WI38 (cell line): ENCODE results near the gene XAF1.
"Not testable (repeated sequence)": the region's sequence is repeated elsewhere in the genome, so short reads cannot be mapped to it uniquely, and the experiment has no call there.

Experiments
- H3K4me3 ChIP-seq: 2 replicates; pipeline ENCODE4 v1.5.1; 2011; ENCODE audit warnings: low read depth, mild to moderate bottlenecking, control low read depth, low read length
- CTCF ChIP-seq: IDR thresholded peaks from 2 replicates; pipeline ENCODE4 v1.5.1; 2012; ENCODE audit warnings: low read depth, mild to moderate bottlenecking, control low read depth, low read length

Gene XAF1

DNA sequence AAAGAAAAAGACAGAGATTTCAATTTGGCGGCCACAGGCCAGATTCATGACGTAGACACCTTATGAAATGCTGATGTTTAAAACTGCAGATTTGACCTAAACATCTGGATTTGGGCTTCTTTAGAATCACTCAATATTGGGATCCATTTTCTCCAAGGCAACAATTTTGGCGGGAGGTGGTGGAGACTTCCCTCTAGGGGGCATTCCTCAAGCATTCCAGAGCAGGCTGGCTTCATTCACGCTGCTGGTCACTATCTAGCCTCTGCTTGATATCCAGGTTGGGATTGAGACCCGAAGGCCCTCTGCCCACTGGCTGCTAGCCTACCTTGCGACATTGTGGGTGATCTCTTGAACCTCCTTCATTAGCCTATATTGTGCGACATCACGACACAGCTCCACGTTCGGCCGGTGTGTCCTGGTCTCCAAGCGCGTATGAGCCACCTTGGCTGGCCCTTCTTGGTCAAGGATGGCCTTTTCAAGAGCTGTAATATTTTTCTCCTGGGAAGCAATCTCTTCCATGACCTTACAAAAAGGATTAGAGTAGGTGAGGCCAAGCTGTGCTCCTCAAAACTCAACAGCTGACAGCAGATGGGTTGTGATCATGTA lies 44.7 kb downstream of the XAF1 start:
- TF ChIP-seq CTCF = peak; percentile 37
- H3K4me3 ChIP-seq = no peak overlapping the region

DNA sequence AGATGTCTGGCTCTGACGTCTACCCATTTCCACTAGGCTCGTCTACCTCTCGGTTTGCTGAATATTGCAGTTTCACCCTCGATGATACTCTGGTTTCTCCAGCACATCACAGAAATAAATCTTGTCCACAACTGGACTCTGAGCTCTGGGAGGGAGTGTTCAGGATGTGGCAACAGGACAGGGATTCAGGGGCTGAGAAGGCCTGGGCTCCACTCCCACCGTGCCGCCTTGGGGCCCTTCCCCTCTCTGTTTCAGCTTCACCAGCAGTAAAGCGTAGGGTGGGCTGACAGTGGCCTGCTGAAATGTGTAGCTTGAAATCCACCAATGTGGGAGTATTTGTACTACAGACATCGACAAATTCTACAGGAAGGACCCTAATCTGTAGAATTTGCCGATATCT lies 55.7 kb downstream of the XAF1 start:
- no peak for TF ChIP-seq CTCF
- no peak overlapping the region for H3K4me3 ChIP-seq

DNA sequence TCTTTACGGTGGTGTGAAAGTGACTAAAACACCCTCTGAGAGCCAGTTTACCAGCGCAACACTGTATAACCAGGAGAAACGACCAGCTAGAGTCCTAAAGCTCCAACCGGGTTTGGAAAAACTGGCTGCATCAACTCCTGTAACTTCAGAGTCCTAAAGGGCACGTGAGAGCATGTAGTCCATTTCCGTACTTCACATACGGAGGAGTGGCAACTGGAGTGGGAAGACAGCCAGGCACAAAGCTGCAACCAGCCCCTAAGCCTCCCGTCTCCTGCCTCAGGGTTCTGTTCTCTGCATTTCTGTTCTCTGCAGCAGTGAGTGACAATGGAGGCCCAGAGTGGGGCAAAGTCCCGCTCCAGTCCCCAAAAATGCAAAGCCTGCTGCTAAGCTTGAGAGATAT lies 56.4 kb downstream of the XAF1 start:
- no peak for TF ChIP-seq CTCF
- no peak overlapping the region for H3K4me3 ChIP-seq

DNA sequence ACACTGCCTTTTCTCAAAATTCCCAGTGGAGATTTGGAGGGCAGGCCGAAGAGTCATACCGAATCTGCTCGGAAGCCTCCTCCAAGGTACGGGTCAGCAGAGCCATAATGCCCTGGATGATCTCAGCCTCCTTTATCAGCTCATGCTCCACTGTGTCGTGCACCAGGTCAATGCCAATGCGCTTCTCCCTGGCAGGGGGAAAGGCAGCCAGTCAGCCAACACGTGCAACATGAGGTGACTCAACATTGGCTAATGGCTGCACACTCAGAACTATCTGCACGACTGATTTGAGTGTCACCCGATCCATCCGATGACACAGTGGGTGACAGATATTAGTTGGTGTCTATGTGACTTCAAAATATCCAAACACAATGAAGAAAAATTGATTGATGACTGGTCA lies 59.9 kb downstream of the XAF1 start:
- no peak overlapping the region for H3K4me3 ChIP-seq
- no peak for TF ChIP-seq CTCF

DNA sequence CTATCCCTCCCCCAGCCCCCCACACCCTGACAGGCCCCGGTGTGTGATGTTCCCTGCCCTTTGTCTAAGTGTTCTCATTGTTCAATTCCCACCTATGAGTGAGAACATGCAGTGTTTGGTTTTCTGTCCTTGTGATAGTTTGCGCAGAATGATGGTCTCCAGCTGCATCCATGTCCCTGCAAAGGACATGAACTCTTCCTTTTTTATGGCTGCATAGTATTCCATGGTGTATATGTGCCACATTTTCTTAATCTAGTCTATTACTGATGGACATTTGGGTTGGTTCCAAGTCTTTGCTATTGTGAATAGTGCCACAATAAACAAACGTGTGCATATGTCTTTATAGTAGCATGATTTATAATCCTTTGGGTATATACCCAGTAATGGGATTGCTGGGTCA lies 60.5 kb downstream of the XAF1 start:
- H3K4me3 ChIP-seq = not testable (repeated sequence)

DNA sequence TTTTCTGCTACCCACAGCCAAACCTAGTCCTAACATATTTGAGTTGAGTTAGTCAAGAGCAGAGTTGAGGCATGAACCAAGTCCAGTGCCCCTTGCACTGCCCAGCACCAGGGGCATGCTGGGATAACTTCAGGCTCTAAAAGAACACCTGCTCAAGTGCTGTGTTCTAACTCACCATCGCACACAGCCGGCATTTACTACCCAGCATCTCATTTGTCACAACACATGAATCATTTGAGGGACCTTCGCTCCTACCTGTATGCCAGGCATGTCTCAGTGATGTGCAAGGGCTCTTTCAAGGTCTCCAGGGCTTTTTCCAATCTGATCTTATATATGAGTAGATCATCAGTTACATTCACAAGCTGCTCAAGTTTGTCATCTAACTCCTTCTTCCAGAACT lies 63.1 kb downstream of the XAF1 start:
- H3K4me3 ChIP-seq = no peak overlapping the region
- no peak for TF ChIP-seq CTCF

GRCh38 chr17:6823011-6823442 lies 67.2 kb downstream of the XAF1 start:
- TF ChIP-seq CTCF = no peak
- H3K4me3 ChIP-seq = no peak overlapping the region
